ENCODE data around the gene PRR3.

PRR3 gene

DNA sequence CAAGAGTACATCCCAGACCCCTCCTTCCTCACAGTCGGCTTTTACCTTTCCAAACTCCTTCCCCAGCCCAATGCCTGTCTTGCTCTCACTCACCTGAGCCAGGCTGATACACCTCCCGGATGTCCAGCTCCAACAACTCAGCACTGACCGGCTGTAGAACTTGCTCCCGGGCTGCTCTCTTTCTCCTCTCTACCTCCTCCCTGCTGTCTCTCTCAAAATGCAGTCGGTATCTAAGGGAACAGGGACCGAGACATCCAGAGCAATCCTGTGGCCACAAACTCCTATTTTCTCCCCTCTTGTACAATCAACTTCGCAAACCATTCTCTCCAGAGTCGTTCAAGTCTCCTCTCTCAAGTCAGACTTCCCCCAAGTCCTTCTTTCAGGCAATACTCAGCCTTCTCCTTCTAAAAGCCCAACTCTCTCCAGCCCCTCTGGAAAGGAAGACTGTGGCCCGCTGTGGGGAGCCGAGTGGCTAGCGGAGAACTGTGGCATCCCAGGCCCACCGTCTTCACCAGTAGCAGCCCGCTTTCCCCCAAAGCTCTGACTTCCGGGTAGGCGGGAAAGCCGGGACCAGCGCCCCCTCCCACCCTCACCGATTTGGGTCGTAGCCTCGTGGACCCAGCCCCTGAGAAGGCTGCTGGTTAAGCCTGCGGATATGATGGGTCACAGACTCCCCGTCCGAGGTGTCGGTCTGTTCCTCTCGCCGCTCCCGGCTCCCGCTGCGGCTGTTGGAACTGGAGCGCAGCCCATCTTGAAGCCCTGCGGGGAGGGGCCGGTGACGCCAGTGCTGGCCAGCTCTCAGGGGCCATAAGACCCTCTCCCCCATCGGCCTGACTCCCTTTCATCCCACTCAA is 1.9 kb upstream of the PRR3 start:
- Histone ChIP-seq H3K36me3 (ENCODE audit: control insufficient read depth in 5 of 5, insufficient read depth in 5 of 5, low read length in 5 of 5) (peaks cover 4 to 50% (median 40%) of the 10 kb centered on the region in 5 donors), H3K27ac (ENCODE audit: low read depth, low read length) (peak overlapping the region; percentile 87), H3K27me3 (ENCODE audit: control insufficient read depth in 5 of 5, insufficient read depth in 4 of 5, low read length in 5 of 5) (no peaks in the 10 kb centered on the region), H3K9ac (ENCODE audit: low read length in 5 of 5) (peak overlapping the region; percentile 38 to 90 (median 77)), H3K4me1 (ENCODE audit: control insufficient read depth in 5 of 5, insufficient read depth in 5 of 5, low read length in 5 of 5) (peaks cover 6 to 35% (median 28%) of the 10 kb centered on the region in 5 donors), H3K9me3 (ENCODE audit: control insufficient read depth in 5 of 5, low read length in 5 of 5) (no peaks in the 10 kb centered on the region), H3K4me3 (ENCODE audit: low read depth in 1 of 5, low read length in 5 of 5) (peak overlapping the region; percentile 84 to 97 (median 95))

DNA sequence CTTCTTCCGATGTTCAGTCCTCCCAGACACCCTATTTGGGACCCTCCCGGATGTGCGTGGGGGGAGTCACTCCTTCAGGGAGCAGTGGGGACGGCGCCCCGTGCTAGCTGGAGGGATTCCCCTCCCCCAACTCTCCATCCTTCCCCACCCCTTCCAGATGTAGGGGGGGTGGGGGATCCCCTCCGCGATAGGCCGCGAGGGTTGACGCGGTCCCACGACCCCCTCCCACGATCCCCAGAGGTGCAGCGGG is 1.4 kb upstream of the PRR3 start:
- peak overlapping the region; percentile 87 for H3K27ac ChIP-seq (ENCODE audit: low read depth, low read length)
- H3K9me3 ChIP-seq (ENCODE audit: control insufficient read depth in 5 of 5, low read length in 5 of 5): no peaks in the 10 kb centered on the region
- peak overlapping the region in 4 of 5 donors; percentile 76 to 90 (median 80) for H3K9ac ChIP-seq (ENCODE audit: low read length in 5 of 5)
- H3K4me1 ChIP-seq (ENCODE audit: control insufficient read depth in 5 of 5, insufficient read depth in 5 of 5, low read length in 5 of 5): peaks cover 6 to 35% (median 28%) of the 10 kb centered on the region in 5 donors
- peak overlapping the region; percentile 84 to 97 (median 95) for H3K4me3 ChIP-seq (ENCODE audit: low read depth in 1 of 5, low read length in 5 of 5)
- H3K36me3 ChIP-seq (ENCODE audit: control insufficient read depth in 5 of 5, insufficient read depth in 5 of 5, low read length in 5 of 5): peaks cover 4 to 44% (median 35%) of the 10 kb centered on the region in 5 donors
- no peaks in the 10 kb centered on the region for H3K27me3 ChIP-seq (ENCODE audit: control insufficient read depth in 5 of 5, insufficient read depth in 4 of 5, low read length in 5 of 5)

GRCh38 chr6:30556066-30556905 is 809 bp upstream of the PRR3 start, which contains the start of gene GNL1:
Gene GNL1 (minus strand): TSS chr6:30556489. CDS start chr6:30556203, 286 bp downstream.
- Histone ChIP-seq H3K36me3 (ENCODE audit: control insufficient read depth in 5 of 5, insufficient read depth in 5 of 5, low read length in 5 of 5) (peaks cover 5 to 41% (median 30%) of the 10 kb centered on the region in 5 donors), H3K4me3 (ENCODE audit: low read depth in 1 of 5, low read length in 5 of 5) (peak within 1 kb of the TSS; percentile 94 to 97 (median 97)), H3K9me3 (ENCODE audit: control insufficient read depth in 5 of 5, low read length in 5 of 5) (no peaks in the 10 kb centered on the region), H3K27me3 (ENCODE audit: control insufficient read depth in 5 of 5, insufficient read depth in 4 of 5, low read length in 5 of 5) (no peaks in the 10 kb centered on the region), H3K9ac (ENCODE audit: low read length in 5 of 5) (peak within 1 kb of the TSS; percentile 73 to 90 (median 77)), H3K27ac (ENCODE audit: low read depth, low read length) (peak within 1 kb of the TSS; percentile 87), H3K4me1 (ENCODE audit: control insufficient read depth in 5 of 5, insufficient read depth in 5 of 5, low read length in 5 of 5) (peaks cover 6 to 35% (median 28%) of the 10 kb centered on the region in 5 donors)

- H3K4me1 ChIP-seq (ENCODE audit: control insufficient read depth in 5 of 5, insufficient read depth in 5 of 5, low read length in 5 of 5): peaks cover 6 to 35% (median 28%) of the 10 kb centered on the region in 5 donors
- H3K27ac ChIP-seq (ENCODE audit: low read depth, low read length): peak overlapping the region; percentile 87
- peaks cover 6 to 40% (median 27%) of the 10 kb centered on the region in 5 donors for H3K36me3 ChIP-seq (ENCODE audit: control insufficient read depth in 5 of 5, insufficient read depth in 5 of 5, low read length in 5 of 5)
- peak overlapping the region; percentile 73 to 90 (median 77) for H3K9ac ChIP-seq (ENCODE audit: low read length in 5 of 5)
- no peaks in the 10 kb centered on the region for H3K27me3 ChIP-seq (ENCODE audit: control insufficient read depth in 5 of 5, insufficient read depth in 4 of 5, low read length in 5 of 5)
- H3K4me3 ChIP-seq (ENCODE audit: low read depth in 1 of 5, low read length in 5 of 5): peak overlapping the region; percentile 94 to 97 (median 97)
- H3K9me3 ChIP-seq (ENCODE audit: control insufficient read depth in 5 of 5, low read length in 5 of 5): no peaks in the 10 kb centered on the region
Measured at GRCh38 chr6:30557683-30557981, 537 bp downstream of the PRR3 start.

DNA sequence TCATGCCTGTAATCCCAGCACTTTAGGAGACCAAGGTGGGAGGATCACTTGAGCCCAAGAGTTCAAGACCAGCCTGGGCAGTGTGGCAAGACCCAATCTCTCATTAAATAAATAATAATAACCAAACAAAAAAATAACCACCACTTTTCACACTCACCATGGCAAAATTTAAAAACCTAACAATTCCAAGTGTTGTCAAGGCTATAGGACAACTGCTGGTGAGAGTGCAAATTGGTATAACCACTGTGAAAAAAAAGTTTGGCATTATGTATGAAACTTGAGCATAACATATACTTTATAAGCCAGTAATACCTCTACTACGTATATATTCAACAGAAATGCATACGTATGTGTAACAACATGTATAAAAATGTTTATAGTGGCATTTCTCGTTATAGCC is 3.8 kb downstream of the PRR3 start:
- no peak overlapping the region for H3K27ac ChIP-seq (ENCODE audit: low read depth, low read length)
- H3K9me3 ChIP-seq (ENCODE audit: control insufficient read depth in 5 of 5, low read length in 5 of 5): no peaks in the 10 kb centered on the region
- no peak overlapping the region for H3K9ac ChIP-seq (ENCODE audit: low read length in 5 of 5)
- H3K27me3 ChIP-seq (ENCODE audit: control insufficient read depth in 5 of 5, insufficient read depth in 4 of 5, low read length in 5 of 5): no peaks in the 10 kb centered on the region
- no peak overlapping the region for H3K4me3 ChIP-seq (ENCODE audit: low read depth in 1 of 5, low read length in 5 of 5)
- peaks cover 6 to 27% (median 19%) of the 10 kb centered on the region in 5 donors for H3K36me3 ChIP-seq (ENCODE audit: control insufficient read depth in 5 of 5, insufficient read depth in 5 of 5, low read length in 5 of 5)
- H3K4me1 ChIP-seq (ENCODE audit: control insufficient read depth in 5 of 5, insufficient read depth in 5 of 5, low read length in 5 of 5): peaks cover 6 to 20% (median 16%) of the 10 kb centered on the region in 5 donors

DNA sequence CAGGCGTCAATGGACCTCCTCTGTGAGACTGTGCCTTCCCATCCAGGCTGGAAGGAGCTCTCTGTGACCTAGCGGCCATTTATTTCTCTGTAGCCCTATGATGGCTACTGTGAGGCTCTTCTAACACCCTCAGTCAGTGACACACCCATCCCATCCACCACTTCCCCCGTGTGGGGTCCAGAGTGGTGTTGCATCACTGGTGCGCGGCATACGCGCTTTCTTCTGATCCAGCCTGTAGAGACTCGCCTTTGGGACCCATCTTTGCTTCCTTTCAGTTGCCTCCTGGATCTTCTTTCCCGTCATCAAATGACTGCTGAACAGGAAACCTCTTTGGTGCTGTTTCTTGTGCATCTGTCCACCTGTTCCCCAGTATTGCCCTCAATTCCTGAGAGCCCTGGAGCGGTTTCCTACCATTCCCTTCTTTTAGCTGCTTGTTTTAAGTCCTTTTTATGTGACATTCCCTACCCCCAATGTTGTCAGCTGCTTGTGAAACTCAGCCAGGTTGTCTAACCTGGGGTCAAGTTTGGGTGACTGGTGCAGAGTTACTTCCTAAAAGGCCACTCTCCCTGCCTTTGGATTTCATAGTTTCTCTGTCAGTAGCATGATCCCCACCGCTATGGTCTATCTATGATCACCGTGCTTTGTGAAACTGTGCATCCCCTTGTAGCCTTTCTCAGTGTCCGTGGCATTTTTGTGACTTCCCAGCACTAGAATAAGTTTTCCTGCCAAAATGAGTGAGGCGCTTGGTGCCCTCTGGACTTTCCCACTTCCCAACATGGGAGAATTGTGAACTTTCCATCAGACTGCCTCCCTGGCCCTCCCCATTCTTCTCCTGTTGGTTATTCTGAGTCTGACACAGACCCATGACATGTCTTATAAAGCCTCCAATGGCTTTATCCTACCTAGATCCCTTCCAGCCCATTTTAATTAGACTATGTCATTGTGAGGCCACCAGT is 5.7 kb downstream of the PRR3 start:
- peaks cover 6 to 27% (median 19%) of the 10 kb centered on the region in 5 donors for H3K36me3 ChIP-seq (ENCODE audit: control insufficient read depth in 5 of 5, insufficient read depth in 5 of 5, low read length in 5 of 5)
- H3K9me3 ChIP-seq (ENCODE audit: control insufficient read depth in 5 of 5, low read length in 5 of 5): no peaks in the 10 kb centered on the region

GRCh38 chr6:30564114-30564513 is 7.0 kb downstream of the PRR3 start:
- H3K4me1 ChIP-seq (ENCODE audit: control insufficient read depth in 5 of 5, insufficient read depth in 5 of 5, low read length in 5 of 5): peaks cover 0 to 5% (median 0%) of the 10 kb centered on the region in 5 donors
- H3K9me3 ChIP-seq (ENCODE audit: control insufficient read depth in 5 of 5, low read length in 5 of 5): no peaks in the 10 kb centered on the region
- H3K36me3 ChIP-seq (ENCODE audit: control insufficient read depth in 5 of 5, insufficient read depth in 5 of 5, low read length in 5 of 5): peaks cover 6 to 23% (median 19%) of the 10 kb centered on the region in 5 donors
- H3K27ac ChIP-seq (ENCODE audit: low read depth, low read length): no peak overlapping the region
- no peak overlapping the region for H3K9ac ChIP-seq (ENCODE audit: low read length in 5 of 5)
- no peak overlapping the region for H3K4me3 ChIP-seq (ENCODE audit: low read depth in 1 of 5, low read length in 5 of 5)
- no peaks in the 10 kb centered on the region for H3K27me3 ChIP-seq (ENCODE audit: control insufficient read depth in 5 of 5, insufficient read depth in 4 of 5, low read length in 5 of 5)

More for the DNA sequence above, 5.7 kb downstream of the PRR3 start:
- peaks cover 3 to 10% (median 5%) of the 10 kb centered on the region in 5 donors for H3K4me1 ChIP-seq (ENCODE audit: control insufficient read depth in 5 of 5, insufficient read depth in 5 of 5, low read length in 5 of 5)
- H3K4me3 ChIP-seq (ENCODE audit: low read depth in 1 of 5, low read length in 5 of 5): no peak overlapping the region
- H3K9ac ChIP-seq (ENCODE audit: low read length in 5 of 5): no peak overlapping the region
- H3K27me3 ChIP-seq (ENCODE audit: control insufficient read depth in 5 of 5, insufficient read depth in 4 of 5, low read length in 5 of 5): no peaks in the 10 kb centered on the region
- H3K27ac ChIP-seq (ENCODE audit: low read depth, low read length): no peak overlapping the region

DNA sequence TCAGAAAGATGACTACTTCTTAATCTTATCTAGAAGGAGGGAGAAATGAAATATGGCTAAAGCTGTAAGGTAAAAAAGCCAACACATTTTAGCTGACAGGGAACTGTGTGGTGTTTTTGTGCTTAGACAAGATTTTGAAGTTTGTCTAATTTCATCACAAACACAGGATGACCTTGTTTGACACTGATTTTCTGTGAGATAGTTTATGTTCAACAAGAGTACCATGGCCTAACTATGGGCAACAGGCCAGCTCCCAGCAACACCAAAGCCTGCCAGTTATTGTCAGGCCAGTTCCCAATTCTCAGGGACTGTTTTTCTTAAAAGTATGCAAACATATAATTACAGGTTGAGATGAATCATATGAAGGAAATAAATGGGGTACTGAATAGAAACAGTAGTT is 8.7 kb downstream of the PRR3 start:
- no peaks in the 10 kb centered on the region for H3K27me3 ChIP-seq (ENCODE audit: control insufficient read depth in 5 of 5, insufficient read depth in 4 of 5, low read length in 5 of 5)
- peak overlapping the region in 2 of 5 donors; percentile 32 to 39 for H3K9ac ChIP-seq (ENCODE audit: low read length in 5 of 5)
- H3K36me3 ChIP-seq (ENCODE audit: control insufficient read depth in 5 of 5, insufficient read depth in 5 of 5, low read length in 5 of 5): peaks cover 6 to 23% (median 19%) of the 10 kb centered on the region in 5 donors
- H3K4me3 ChIP-seq (ENCODE audit: low read depth in 1 of 5, low read length in 5 of 5): no peak overlapping the region
- no peak overlapping the region for H3K27ac ChIP-seq (ENCODE audit: low read depth, low read length)
- H3K4me1 ChIP-seq (ENCODE audit: control insufficient read depth in 5 of 5, insufficient read depth in 5 of 5, low read length in 5 of 5): peaks cover 0 to 14% (median 8%) of the 10 kb centered on the region in 5 donors
- no peaks in the 10 kb centered on the region for H3K9me3 ChIP-seq (ENCODE audit: control insufficient read depth in 5 of 5, low read length in 5 of 5)

DNA sequence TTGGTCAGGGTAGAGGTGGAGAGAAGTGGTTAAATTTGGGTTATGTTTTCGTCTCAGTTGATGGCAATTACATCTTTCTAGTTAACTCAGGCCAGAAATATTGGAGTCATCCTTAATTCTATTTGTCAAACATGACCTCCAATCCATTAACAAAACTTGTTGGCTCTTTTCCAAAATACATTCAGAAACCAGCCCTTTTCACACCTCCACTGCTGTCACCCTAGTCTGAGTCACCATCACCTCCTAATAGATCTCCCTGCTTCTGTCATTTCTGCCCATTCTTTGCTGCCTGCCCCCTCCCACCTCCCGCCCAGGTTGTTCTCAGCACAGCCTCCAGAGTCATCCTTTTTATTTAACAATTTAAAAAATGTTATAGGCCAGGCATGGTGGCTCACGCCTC is 11.2 kb downstream of the PRR3 start:
- peaks cover 0 to 2% (median 2%) of the 10 kb centered on the region in 5 donors for H3K36me3 ChIP-seq (ENCODE audit: control insufficient read depth in 5 of 5, insufficient read depth in 5 of 5, low read length in 5 of 5)
- no peak overlapping the region for H3K27ac ChIP-seq (ENCODE audit: low read depth, low read length)
- H3K9ac ChIP-seq (ENCODE audit: low read length in 5 of 5): no peak overlapping the region
- no peaks in the 10 kb centered on the region for H3K9me3 ChIP-seq (ENCODE audit: control insufficient read depth in 5 of 5, low read length in 5 of 5)
- peaks cover 3 to 32% (median 27%) of the 10 kb centered on the region in 5 donors for H3K4me1 ChIP-seq (ENCODE audit: control insufficient read depth in 5 of 5, insufficient read depth in 5 of 5, low read length in 5 of 5)
- no peak overlapping the region for H3K4me3 ChIP-seq (ENCODE audit: low read depth in 1 of 5, low read length in 5 of 5)
- no peaks in the 10 kb centered on the region for H3K27me3 ChIP-seq (ENCODE audit: control insufficient read depth in 5 of 5, insufficient read depth in 4 of 5, low read length in 5 of 5)
